K562 (cell line): ENCODE measurements around the gene APOO.

Experiments
- EZH2 ChIP-seq: IDR thresholded peaks from 2 replicates; pipeline ENCODE4 v1.6.1; 2012; ENCODE audit warnings: low read depth, mild to moderate bottlenecking, inconsistent platforms, low read length, borderline replicate concordance
- SRF ChIP-seq, 2 experiments: fragments of 250-450, 450-650 bp in 1 of 2; sonication (Bioruptor Pico) in 1 of 2; sonication (generic) in 1 of 2; formaldehyde crosslinking; IDR thresholded peaks; 2 replicates each; pipeline versions ENCODE4 v1.5.0 to v1.5.1; 2020 to 2022; ENCODE audit warnings: mild to moderate bottlenecking in 1 of 2, missing genetic modification reagents in 1 of 2
- STAT5B ChIP-seq: fragments of 250-450 bp; sonication (Bioruptor Pico); IDR thresholded peaks from 2 replicates; pipeline ENCODE4 v1.8.0; 2021; ENCODE audit warnings: mild to moderate bottlenecking, inconsistent platforms
- TF ChIP-seq, protein P1 (sequence below), 3 experiments: IDR thresholded peaks in 2 of 3; conservative IDR thresholded peaks in 1 of 3; 2 replicates each; pipeline ENCODE4 v1.5.1; 2011 to 2012; ENCODE audit warnings: low read length in 3 of 3, mild to moderate bottlenecking in 3 of 3, control low read depth in 2 of 3, improper control_type of control experiment in 1 of 3, inconsistent platforms in 1 of 3, low read depth in 1 of 3, mixed read lengths in 1 of 3, moderate library complexity in 1 of 3; ENCODE audit not compliant: insufficient read depth in 2 of 3
- TF ChIP-seq, protein P2 (sequence below): sonication (generic); formaldehyde crosslinking; IDR thresholded peaks from 2 replicates; pipeline ENCODE4 v1.9.0; 2022; ENCODE audit warnings: mild to moderate bottlenecking, missing genetic modification reagents
- TF ChIP-seq, protein P3 (sequence below), 2 experiments: fragments of 450-650 bp; formaldehyde crosslinking in 1 of 2; IDR thresholded peaks; 2 replicates each; pipeline versions ENCODE4 v1.4.0 to v1.6.1; 2014 to 2020; ENCODE audit warnings: mild to moderate bottlenecking in 2 of 2, borderline replicate concordance in 1 of 2, low read depth in 1 of 2

DNA sequence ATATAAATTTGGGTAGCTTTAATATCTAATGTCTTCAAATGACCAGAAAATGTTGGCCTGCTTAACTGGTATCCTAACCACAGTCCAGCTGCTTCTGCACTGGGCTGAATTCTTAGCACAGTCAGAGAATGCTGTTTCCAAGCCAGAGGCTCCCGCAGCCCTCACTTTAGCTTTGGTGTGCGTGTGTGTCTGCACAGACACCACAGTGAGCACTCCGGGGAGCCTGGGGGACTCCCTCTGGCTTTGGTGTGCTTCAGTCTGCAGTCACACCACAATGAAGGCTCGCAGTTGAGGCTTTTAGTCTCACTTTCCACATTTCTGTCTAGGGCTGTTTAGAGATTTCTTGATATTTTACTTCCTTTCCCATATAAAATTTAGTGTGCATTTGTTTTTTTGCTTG lies 53.6 kb downstream of the APOO start:
- no peak for TF ChIP-seq STAT5B (CRISPR knock-in tag)
- TF ChIP-seq, protein P1, sequence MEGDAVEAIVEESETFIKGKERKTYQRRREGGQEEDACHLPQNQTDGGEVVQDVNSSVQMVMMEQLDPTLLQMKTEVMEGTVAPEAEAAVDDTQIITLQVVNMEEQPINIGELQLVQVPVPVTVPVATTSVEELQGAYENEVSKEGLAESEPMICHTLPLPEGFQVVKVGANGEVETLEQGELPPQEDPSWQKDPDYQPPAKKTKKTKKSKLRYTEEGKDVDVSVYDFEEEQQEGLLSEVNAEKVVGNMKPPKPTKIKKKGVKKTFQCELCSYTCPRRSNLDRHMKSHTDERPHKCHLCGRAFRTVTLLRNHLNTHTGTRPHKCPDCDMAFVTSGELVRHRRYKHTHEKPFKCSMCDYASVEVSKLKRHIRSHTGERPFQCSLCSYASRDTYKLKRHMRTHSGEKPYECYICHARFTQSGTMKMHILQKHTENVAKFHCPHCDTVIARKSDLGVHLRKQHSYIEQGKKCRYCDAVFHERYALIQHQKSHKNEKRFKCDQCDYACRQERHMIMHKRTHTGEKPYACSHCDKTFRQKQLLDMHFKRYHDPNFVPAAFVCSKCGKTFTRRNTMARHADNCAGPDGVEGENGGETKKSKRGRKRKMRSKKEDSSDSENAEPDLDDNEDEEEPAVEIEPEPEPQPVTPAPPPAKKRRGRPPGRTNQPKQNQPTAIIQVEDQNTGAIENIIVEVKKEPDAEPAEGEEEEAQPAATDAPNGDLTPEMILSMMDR (IDR thresholded peaks at IDR 0.05 in 2 of 3, conservative IDR thresholded peaks at IDR 0.05 in 1 of 3; ENCODE audit: insufficient read depth in 2 of 3, low read depth in 1 of 3, low read length in 3 of 3) = no peak
- TF ChIP-seq, protein P2, sequence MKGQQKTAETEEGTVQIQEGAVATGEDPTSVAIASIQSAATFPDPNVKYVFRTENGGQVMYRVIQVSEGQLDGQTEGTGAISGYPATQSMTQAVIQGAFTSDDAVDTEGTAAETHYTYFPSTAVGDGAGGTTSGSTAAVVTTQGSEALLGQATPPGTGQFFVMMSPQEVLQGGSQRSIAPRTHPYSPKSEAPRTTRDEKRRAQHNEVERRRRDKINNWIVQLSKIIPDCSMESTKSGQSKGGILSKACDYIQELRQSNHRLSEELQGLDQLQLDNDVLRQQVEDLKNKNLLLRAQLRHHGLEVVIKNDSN (CRISPR knock-in tag) = no peak
- no peak for TF ChIP-seq SRF (CRISPR knock-in tag; IDR thresholded peaks at IDR 0.05)
- no peak for TF ChIP-seq EZH2
- TF ChIP-seq, protein P3, sequence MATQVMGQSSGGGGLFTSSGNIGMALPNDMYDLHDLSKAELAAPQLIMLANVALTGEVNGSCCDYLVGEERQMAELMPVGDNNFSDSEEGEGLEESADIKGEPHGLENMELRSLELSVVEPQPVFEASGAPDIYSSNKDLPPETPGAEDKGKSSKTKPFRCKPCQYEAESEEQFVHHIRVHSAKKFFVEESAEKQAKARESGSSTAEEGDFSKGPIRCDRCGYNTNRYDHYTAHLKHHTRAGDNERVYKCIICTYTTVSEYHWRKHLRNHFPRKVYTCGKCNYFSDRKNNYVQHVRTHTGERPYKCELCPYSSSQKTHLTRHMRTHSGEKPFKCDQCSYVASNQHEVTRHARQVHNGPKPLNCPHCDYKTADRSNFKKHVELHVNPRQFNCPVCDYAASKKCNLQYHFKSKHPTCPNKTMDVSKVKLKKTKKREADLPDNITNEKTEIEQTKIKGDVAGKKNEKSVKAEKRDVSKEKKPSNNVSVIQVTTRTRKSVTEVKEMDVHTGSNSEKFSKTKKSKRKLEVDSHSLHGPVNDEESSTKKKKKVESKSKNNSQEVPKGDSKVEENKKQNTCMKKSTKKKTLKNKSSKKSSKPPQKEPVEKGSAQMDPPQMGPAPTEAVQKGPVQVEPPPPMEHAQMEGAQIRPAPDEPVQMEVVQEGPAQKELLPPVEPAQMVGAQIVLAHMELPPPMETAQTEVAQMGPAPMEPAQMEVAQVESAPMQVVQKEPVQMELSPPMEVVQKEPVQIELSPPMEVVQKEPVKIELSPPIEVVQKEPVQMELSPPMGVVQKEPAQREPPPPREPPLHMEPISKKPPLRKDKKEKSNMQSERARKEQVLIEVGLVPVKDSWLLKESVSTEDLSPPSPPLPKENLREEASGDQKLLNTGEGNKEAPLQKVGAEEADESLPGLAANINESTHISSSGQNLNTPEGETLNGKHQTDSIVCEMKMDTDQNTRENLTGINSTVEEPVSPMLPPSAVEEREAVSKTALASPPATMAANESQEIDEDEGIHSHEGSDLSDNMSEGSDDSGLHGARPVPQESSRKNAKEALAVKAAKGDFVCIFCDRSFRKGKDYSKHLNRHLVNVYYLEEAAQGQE (IDR thresholded peaks at IDR 0.05; ENCODE audit: borderline replicate concordance) = no peak
- TF ChIP-seq, protein P3 (CRISPR knock-in tag; IDR thresholded peaks at IDR 0.05; ENCODE audit: low read depth) = no peak
